Aorta (tissue), 5 donors: ENCODE measurements around the gene PDXP. TPM values are rescaled to one million over a fixed set of nuclear protein-coding genes. Genes with fewer than 3 reads are reported as not detected.

Experiments
- ATAC-seq: fragments of 200-7000 bp; cut with Tn5 transposase; one replicate; pipeline ENCODE4 v1.9.1; 2022; ENCODE audit warnings: moderate library complexity; ENCODE audit not compliant: low FRiP score
- DNase-seq, 2 donors: peaks; one replicate each; pipeline ENCODE4 v3.0.0-alpha.2; 2020
- H3K27ac ChIP-seq, 2 donors: one replicate each; pipeline ENCODE4 v1.5.1; 2013; ENCODE audit warnings: low read length in 2 of 2, mild to moderate bottlenecking in 2 of 2, moderate library complexity in 2 of 2, control low read depth in 1 of 2, inconsistent platforms in 1 of 2, low read depth in 1 of 2
- H3K27me3 ChIP-seq, 2 donors: one replicate each; pipeline ENCODE4 v1.6.1; 2013; ENCODE audit warnings: control low read depth in 1 of 2, low read length in 1 of 2, mild to moderate bottlenecking in 1 of 2, moderate library complexity in 1 of 2; ENCODE audit not compliant: insufficient read depth in 2 of 2, control insufficient read depth in 1 of 2
- H3K36me3 ChIP-seq, 2 donors: one replicate each; pipeline ENCODE4 v1.6.1; 2013; ENCODE audit warnings: control low read depth in 1 of 2, low read length in 1 of 2, mild to moderate bottlenecking in 1 of 2; ENCODE audit not compliant: insufficient read depth in 2 of 2, control insufficient read depth in 1 of 2
- H3K4me1 ChIP-seq, 2 donors: one replicate each; pipeline ENCODE4 v1.6.1; 2013; ENCODE audit warnings: low read length in 2 of 2, control low read depth in 1 of 2, mild to moderate bottlenecking in 1 of 2, moderate library complexity in 1 of 2; ENCODE audit not compliant: insufficient read depth in 2 of 2, control insufficient read depth in 1 of 2
- H3K4me3 ChIP-seq, 2 donors: one replicate each; pipeline ENCODE4 v1.5.1; 2013; ENCODE audit warnings: low read length in 2 of 2, control low read depth in 1 of 2, mild to moderate bottlenecking in 1 of 2
- H3K9me3 ChIP-seq: one replicate; pipeline ENCODE4 v1.6.1; 2013; ENCODE audit warnings: mild to moderate bottlenecking, low read length; ENCODE audit not compliant: control insufficient read depth
- WGBS, 2 donors: extraction: QIAGEN DNeasy Blood & Tissue Kit; methylation state at CpG; one replicate each; pipeline ENCODE4 v1.1.7; 2013; 5-methylcytosine and 5-hydroxymethylcytosine counted together
- intact Hi-C, 2 donors: fragments of 100-400 bp; cut with DNase I; formaldehyde crosslinking; loops; one replicate each; pipeline versions ENCODE4 v1.14.2 to v1.15.0; 2022
- polyA plus RNA-seq, 2 donors: library from polyadenylated mRNA; stranded (reverse); fragments of 200-250 nt; gene quantifications; one replicate each; pipeline ENCODE4 v1.2.3, GENCODE V29; 2013
- total RNA-seq, 2 donors: library from RNA; stranded (reverse); fragmentation: NEBNext Ultra II Directional; extraction: Animal tissue kit (Norgen Biotek cat#: 25700); gene quantifications; one replicate each; pipeline ENCODE4 v1.2.1, GENCODE V29; 2021
- donor health status: healthy with polysubstance abuse.
- donor health status: Bipolar disorder and iron deficiency.
- donor health status: DM: no; HTN: no; CAD: no.
- donor health status: DM: no; HTN: no; CAD: no.
- donor health status: DM: yes; HTN: yes; CAD: no.

Gene PDXP
- total and polyA plus RNA-seq, 4 donors: 4.0 to 16.2 (median 5.1) TPM

DNA sequence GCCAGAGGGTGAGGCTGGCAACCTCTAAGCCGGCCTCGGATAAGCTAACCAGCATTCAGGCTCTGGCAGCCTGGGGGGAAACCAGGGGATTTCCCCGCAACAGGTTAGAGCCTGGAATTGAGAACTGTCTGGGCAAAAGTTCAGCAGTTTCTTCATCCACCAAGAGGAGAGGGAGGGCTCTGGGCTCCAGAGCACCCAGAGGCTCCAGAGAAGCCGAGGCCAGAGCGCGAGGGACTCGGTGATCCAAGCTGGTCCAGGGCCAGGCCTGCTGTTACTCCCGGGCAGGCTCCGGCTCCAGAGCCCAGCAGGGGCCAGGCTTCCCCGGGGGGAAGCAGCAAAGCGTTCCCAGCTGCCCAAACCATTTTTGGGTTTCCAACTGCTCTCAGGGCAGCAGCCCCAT, 32.4 kb upstream of the PDXP start:
- DNase-seq (peak; percentile 86 to 91), ATAC-seq (peak; percentile 67)
- Histone ChIP-seq H3K4me3 (no peak overlapping the region), H3K9me3 (no peaks in the 10 kb centered on the region), H3K4me1 (no peaks in the 10 kb centered on the region), H3K27ac (peak overlapping the region; percentile 3 to 66), H3K36me3 (no peaks in the 10 kb centered on the region), H3K27me3 (no peaks in the 10 kb centered on the region)
- intact Hi-C loops: no loop called here
- WGBS, 2 donors: 13 to 14% methylated on average over 11 of the region's 11 CpGs

DNA sequence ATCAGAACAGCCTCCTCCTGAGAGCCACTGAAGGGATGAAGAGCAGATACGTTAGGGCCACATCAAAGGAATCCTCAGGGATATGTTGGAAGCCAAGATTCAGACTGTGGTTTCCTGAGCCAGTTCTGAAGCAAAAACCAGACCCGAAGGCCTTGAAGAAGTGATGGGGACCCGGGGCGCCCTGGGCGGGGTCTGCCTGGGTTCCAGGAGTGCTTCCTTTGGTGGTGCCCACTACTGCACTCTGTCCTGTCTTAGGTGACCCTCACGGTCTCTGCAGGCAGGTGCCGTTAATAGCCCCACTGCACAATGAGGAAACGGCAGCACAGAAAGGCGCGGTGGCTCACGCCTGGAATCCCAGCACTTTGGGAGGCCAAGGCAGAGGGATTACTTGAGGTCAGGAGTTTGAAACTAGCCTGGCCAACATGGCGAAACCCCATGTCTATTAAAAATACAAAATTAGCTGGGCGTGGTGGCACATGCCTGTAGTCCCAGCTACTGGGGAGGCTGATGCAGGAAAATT, 31.9 kb upstream of the PDXP start:
- Histone ChIP-seq H3K36me3 (no peaks in the 10 kb centered on the region), H3K4me1 (no peaks in the 10 kb centered on the region), H3K27ac (peak overlapping the region in 1 of 2 donors; percentile 66), H3K4me3 (no peak overlapping the region), H3K9me3 (no peaks in the 10 kb centered on the region), H3K27me3 (no peaks in the 10 kb centered on the region)
- 67 to 68% methylated on average over 13 of the region's 13 CpGs for WGBS, 2 donors
- no peak for DNase-seq
- intact Hi-C loops: no loop called here
- no peak for ATAC-seq

- no peak overlapping the region for H3K27ac ChIP-seq
- H3K4me3 ChIP-seq: no peak overlapping the region
- H3K27me3 ChIP-seq: no peaks in the 10 kb centered on the region
- no peaks in the 10 kb centered on the region for H3K36me3 ChIP-seq
- no peaks in the 10 kb centered on the region for H3K4me1 ChIP-seq
- ATAC-seq (no peak), DNase-seq (no peak)
- no peaks in the 10 kb centered on the region for H3K9me3 ChIP-seq
- WGBS, 2 donors: 76 to 79% methylated on average over 6 to 7 of the region's 7 CpGs
- intact Hi-C loops: no loop called here
Observed at GRCh38 chr22:37627121-37627520, 31.4 kb upstream of the PDXP start.

DNA sequence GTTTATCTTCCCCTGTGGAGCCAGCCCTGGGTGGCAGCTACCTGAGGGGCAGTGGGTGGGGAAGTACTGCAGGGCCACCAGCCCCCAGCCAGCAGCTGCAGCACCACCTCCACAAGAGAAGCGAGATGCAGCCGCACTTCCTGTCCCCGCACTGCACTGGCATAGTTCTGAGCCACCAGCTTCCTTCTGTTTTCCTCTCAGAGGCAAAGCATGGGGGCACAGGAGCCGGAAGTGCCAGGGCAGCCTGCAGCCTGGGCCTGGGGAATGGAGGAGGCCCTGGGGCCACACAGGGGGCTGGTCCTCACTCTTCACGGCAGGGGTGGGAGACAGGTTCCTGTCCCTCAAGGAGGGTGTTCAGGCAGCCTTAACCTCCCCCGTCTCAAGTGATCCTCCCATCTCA, 31.0 kb upstream of the PDXP start:
- Histone ChIP-seq H3K36me3 (no peaks in the 10 kb centered on the region), H3K4me1 (no peaks in the 10 kb centered on the region), H3K27ac (no peak overlapping the region), H3K27me3 (no peaks in the 10 kb centered on the region), H3K9me3 (no peaks in the 10 kb centered on the region), H3K4me3 (no peak overlapping the region)
- WGBS, 2 donors: 81 to 86% methylated on average over 5 to 6 of the region's 6 CpGs
- DNase-seq (no peak), ATAC-seq (no peak)
- intact Hi-C loops: no loop called here

DNA sequence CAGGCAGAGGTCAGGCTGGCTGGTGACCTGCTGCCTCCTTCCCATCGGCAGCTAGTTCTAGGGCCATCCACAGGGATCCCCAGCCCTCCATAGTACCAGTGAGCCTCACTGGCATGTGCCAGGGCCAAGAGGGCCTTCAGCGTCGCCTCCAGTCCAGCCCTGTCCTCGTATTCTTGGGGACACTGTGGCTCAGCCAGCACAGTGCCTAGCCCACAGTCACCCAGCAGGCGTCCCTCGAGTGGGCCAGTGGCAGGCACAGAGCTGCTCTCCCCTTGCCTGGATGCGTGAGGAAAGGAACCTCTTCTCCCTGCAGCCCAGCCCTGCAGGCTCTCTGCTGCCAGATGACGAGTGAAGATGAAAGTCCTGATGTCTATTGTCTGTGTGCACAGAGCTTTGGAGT, 29.7 kb upstream of the PDXP start:
- H3K27me3 ChIP-seq: no peaks in the 10 kb centered on the region
- WGBS, 2 donors: 92 to 94% methylated on average over 8 of the region's 8 CpGs
- no peaks in the 10 kb centered on the region for H3K36me3 ChIP-seq
- H3K4me3 ChIP-seq: no peak overlapping the region
- no peaks in the 10 kb centered on the region for H3K9me3 ChIP-seq
- intact Hi-C loops: no loop called here
- no peaks in the 10 kb centered on the region for H3K4me1 ChIP-seq
- H3K27ac ChIP-seq: no peak overlapping the region
- ATAC-seq: no peak
- no peak for DNase-seq

DNA sequence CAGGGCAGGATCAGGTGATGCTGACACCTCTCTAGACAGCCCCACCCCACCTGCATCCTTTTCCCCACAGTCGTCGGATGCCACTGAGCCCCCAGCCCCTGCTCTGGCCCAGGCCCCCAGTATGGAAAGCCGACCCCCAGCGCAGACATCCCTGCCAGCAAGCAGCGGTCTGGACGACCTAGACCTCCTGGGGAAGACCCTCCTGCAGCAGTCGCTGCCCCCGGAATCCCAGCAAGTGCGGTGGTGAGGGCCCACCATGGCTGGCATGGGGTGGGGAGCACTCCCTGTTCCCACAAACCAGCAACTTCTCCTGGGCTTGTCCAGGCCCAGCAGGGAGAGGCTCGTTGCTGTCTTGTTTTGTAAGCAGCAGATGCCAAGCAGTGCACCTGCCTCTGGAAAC, 28.6 kb upstream of the PDXP start:
- DNase-seq: no peak
- Histone ChIP-seq H3K9me3 (no peaks in the 10 kb centered on the region), H3K27me3 (no peaks in the 10 kb centered on the region), H3K27ac (no peak overlapping the region), H3K4me3 (no peak overlapping the region), H3K36me3 (no peaks in the 10 kb centered on the region), H3K4me1 (no peaks in the 10 kb centered on the region)
- WGBS, 2 donors: 90 to 92% methylated on average over 10 of the region's 10 CpGs
- no peak for ATAC-seq
- intact Hi-C loops: no loop called here

DNA sequence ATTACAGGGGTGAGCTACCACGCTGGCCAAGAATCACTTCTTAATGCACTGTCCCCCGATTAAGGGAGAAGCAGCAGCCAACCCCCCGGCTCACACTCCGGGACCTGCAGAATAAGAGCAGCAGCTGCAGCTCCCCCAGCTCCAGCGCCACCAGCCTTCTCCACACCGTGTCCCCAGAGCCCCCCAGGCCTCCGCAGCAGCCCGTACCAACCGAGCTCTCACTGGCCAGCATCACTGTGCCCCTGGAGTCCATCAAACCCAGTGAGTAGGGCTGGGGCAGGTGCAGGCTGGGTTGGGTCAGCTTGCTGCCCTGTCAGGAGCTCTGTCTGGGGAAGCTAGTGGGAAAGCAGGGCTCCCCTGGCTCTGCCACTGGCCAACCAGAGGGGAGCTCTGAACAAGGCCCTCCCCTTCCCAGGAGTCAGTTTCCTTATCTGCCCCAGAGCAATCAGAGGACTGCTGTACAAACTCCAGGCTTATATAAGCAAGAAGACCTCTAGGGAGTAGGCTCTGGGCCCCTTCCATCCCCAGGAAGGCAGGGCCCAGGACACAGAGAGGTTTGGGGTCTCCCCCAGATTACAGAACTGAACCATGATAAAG, 27.6 kb upstream of the PDXP start:
- ATAC-seq: no peak
- 88 to 90% methylated on average over 9 of the region's 9 CpGs for WGBS, 2 donors
- H3K4me1 ChIP-seq: no peaks in the 10 kb centered on the region

DNA sequence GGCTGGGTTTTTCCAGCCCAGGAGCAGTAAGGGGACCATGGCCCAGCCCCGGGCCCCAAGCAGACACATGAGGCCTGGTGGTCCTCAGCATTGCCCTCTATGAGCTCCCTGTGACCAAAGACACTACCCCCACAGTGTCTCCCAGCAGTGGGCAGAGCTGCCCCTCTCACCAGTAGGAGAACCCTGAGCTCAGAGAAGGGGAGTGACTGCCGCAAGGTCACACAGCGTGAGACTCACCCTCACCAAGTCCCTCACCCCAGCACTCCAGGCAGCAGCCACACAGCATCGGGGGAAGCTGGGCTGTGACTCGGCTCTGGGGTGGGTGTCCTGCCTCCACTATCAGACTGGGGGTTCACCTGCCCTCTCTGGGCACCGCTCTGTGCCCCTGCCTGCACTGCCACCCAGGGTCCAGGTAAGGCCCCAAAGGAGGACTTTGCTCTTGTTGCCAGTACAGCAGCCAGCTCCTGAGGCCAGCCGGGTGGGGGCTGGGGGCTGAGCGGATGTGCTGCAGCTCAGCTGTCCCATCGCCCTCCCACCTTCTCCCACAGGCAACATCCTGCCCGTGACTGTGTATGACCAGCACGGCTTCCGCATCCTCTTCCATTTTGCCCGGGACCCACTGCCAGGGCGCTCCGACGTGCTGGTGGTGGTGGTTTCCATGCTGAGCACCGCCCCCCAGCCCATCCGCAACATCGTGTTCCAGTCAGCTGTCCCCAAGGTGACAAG, 26.9 kb upstream of the PDXP start:
- intact Hi-C loops: no loop called here
- Histone ChIP-seq H3K9me3 (no peaks in the 10 kb centered on the region), H3K36me3 (no peaks in the 10 kb centered on the region), H3K27me3 (no peaks in the 10 kb centered on the region), H3K4me1 (no peaks in the 10 kb centered on the region), H3K4me3 (no peak overlapping the region), H3K27ac (no peak overlapping the region)
- WGBS, 2 donors: 89 to 91% methylated on average over 19 of the region's 19 CpGs
- DNase-seq (no peak), ATAC-seq (no peak)

More for the DNA sequence above, 27.6 kb upstream of the PDXP start:
- H3K27me3 ChIP-seq: no peaks in the 10 kb centered on the region
- DNase-seq: no peak
- no peaks in the 10 kb centered on the region for H3K9me3 ChIP-seq
- H3K36me3 ChIP-seq: no peaks in the 10 kb centered on the region
- no peak overlapping the region for H3K27ac ChIP-seq
- no peak overlapping the region for H3K4me3 ChIP-seq
- intact Hi-C loops: no loop called here
